K562 (cell line): Measurements from ENCODE around the gene ADNP2. TPM values are rescaled to one million over a fixed set of nuclear protein-coding genes. Genes with fewer than 3 reads are reported as not detected.

Experiments
- ATAC-seq: fragments of 200-7000 bp; cut with Tn5 transposase; 3 replicates; pipeline ENCODE4 v1.9.1; 2020; ENCODE audit warnings: moderate library complexity
- BruUV-seq: library from RNA; stranded (reverse); fragments of 400-500 nt; replicated peaks from 2 replicates; lab custom pipeline; 2021; lab: Mats Ljungman, UMichigan
- CTCF ChIA-PET: fragments of 300-600 bp; formaldehyde crosslinking; extraction: SDS; loops from one replicate; lab custom pipeline; 2021; ENCODE audit warnings: low intra/inter-chr PET ratio; lab: Yijun Ruan, JAX
- POLR2A ChIA-PET: fragments of 300-600, 350-650 bp; sonication (Branson Sonifier 250); formaldehyde crosslinking; extraction: SDS; loops from one replicate; lab custom pipeline; 2021; ENCODE audit warnings: antibody characterized with exemption, inconsistent platforms; lab: Yijun Ruan, JAX
- DNase-seq, 4 experiments: peaks; one replicate each; pipeline versions ENCODE4 v3.0.0 to v3.0.0-alpha.2; 2011 to 2018; ENCODE audit warnings: low spot score in 3 of 4, mixed read lengths in 3 of 4; ENCODE audit errors: extremely low read depth in 1 of 4
- FAIRE-seq: peaks from 2 replicates; lab custom pipeline; 2011; peaks lifted over from hg19 to GRCh38; lab: Jason Lieb, UNC
- H2AFZ ChIP-seq: 2 replicates; pipeline ENCODE4 v1.6.0; 2011; ENCODE audit warnings: low read depth, low read length, control low read depth, inconsistent platforms
- H3K27ac ChIP-seq: fragments of 200-600 bp; 3 replicates; pipeline ENCODE4 v1.8.0; 2011; ENCODE audit warnings: low read depth, mild to moderate bottlenecking, control low read depth, inconsistent platforms, low read length, moderate library complexity, mixed read lengths; ENCODE audit errors: extremely low read depth
- H3K27me3 ChIP-seq, 2 experiments: fragments of 300-600 bp in 1 of 2; 2 replicates in 1 of 2; 3 replicates in 1 of 2; pipeline versions ENCODE4 v1.6.0 to v1.8.0; 2011; ENCODE audit warnings: inconsistent platforms in 2 of 2, low read length in 2 of 2, mild to moderate bottlenecking in 1 of 2, mixed read lengths in 1 of 2, moderate library complexity in 1 of 2; ENCODE audit not compliant: control insufficient read depth in 2 of 2, insufficient read depth in 2 of 2
- H3K36me3 ChIP-seq: fragments of 300-600 bp; 3 replicates; pipeline ENCODE4 v1.8.0; 2011; ENCODE audit warnings: mild to moderate bottlenecking, low read length, inconsistent platforms; ENCODE audit not compliant: control insufficient read depth, insufficient read depth
- H3K4me1 ChIP-seq, 2 experiments: fragments of 200-600 bp in 1 of 2; replicated peaks in 1 of 2; 2 replicates in 1 of 2; 3 replicates in 1 of 2; pipeline versions ENCODE4 v1.5.1 to v1.8.0; 2011; ENCODE audit warnings: inconsistent platforms in 2 of 2, low read length in 2 of 2, mild to moderate bottlenecking in 1 of 2, mixed read lengths in 1 of 2, moderate library complexity in 1 of 2; ENCODE audit not compliant: control insufficient read depth in 2 of 2, insufficient read depth in 2 of 2
- H3K4me2 ChIP-seq: 2 replicates; pipeline ENCODE4 v1.6.1; 2011; ENCODE audit warnings: low read length, control low read depth, inconsistent platforms, mixed read lengths; ENCODE audit not compliant: insufficient read depth
- H3K4me3 ChIP-seq: fragments of 200-600 bp; sonication (generic), shearing (Covaris generic); 2 replicates; pipeline ENCODE4 v1.5.1; 2016; ENCODE audit warnings: control low read depth, inconsistent platforms
- H3K79me2 ChIP-seq: fragments of 200-600 bp; 3 replicates; pipeline ENCODE4 v1.8.0; 2011; ENCODE audit warnings: low read length, inconsistent platforms; ENCODE audit not compliant: control insufficient read depth, insufficient read depth
- H3K9ac ChIP-seq, 2 experiments: 2 replicates each; pipeline versions ENCODE4 v1.6.0 to v1.6.1; 2011; ENCODE audit warnings: low read depth in 2 of 2, low read length in 2 of 2, control low read depth in 1 of 2, inconsistent platforms in 1 of 2, mild to moderate bottlenecking in 1 of 2, mixed read lengths in 1 of 2; ENCODE audit not compliant: insufficient read depth in 1 of 2
- H3K9me1 ChIP-seq: one replicate; pipeline ENCODE4 v1.6.0; 2011; ENCODE audit warnings: inconsistent platforms, mild to moderate bottlenecking, low read length, moderate library complexity; ENCODE audit not compliant: control insufficient read depth, insufficient read depth
- H3K9me3 ChIP-seq: replicated peaks from 2 replicates; pipeline ENCODE4 v1.5.1; 2011; ENCODE audit warnings: low read depth, low read length, inconsistent platforms; ENCODE audit not compliant: control insufficient read depth, insufficient read depth
- H4K20me1 ChIP-seq: replicated peaks from 2 replicates; pipeline ENCODE4 v1.6.1; 2011; ENCODE audit warnings: low read length, inconsistent platforms, mixed read lengths; ENCODE audit not compliant: control insufficient read depth, insufficient read depth
- BDP1 ChIP-seq: IDR thresholded peaks from 3 replicates; pipeline ENCODE4 v1.6.1; 2011; ENCODE audit not compliant: insufficient read length, insufficient read depth
- KLF10 ChIP-seq: fragments of 250-450 bp; sonication (Bioruptor Pico); IDR thresholded peaks from 2 replicates; pipeline ENCODE4 v1.6.1; 2021; ENCODE audit warnings: matching md5 sums
- LARP7 ChIP-seq: fragments of 450-650 bp; IDR thresholded peaks from 2 replicates; pipeline ENCODE4 v1.6.1; 2016
- RFX1 ChIP-seq: fragments of 450-650 bp; IDR thresholded peaks from 2 replicates; pipeline ENCODE4 v1.6.1; 2016; ENCODE audit warnings: mild to moderate bottlenecking, moderate library complexity
- SRSF7 ChIP-seq: fragments of 200-400 bp; formaldehyde crosslinking; optimal IDR thresholded peaks from 2 replicates; pipeline ENCODE3; 2017; ENCODE audit warnings: mild to moderate bottlenecking, low read depth, low read length
- ZNF589 ChIP-seq: fragments of 200-800 bp; sonication (Bioruptor generic); IDR thresholded peaks from 2 replicates; pipeline ENCODE4 v1.6.1; 2016; ENCODE audit warnings: low read depth, missing genetic modification characterization, missing compliant biosample characterization
- WGBS: fragments of 100-300 bp; shearing (Covaris generic); methylation state at CpG from one replicate; pipeline ENCODE4 v1.1.6; 2016; ENCODE audit warnings: low coverage, mixed read lengths; ENCODE audit not compliant: insufficient coverage; ENCODE audit errors: missing lambda C conversion rate; 5-methylcytosine and 5-hydroxymethylcytosine counted together
- in situ Hi-C: fragments of 300-500 bp; cut with MboI; formaldehyde crosslinking; loops from 4 replicates; pipeline ENCODE4 v1.15.0; 2018; ENCODE audit warnings: inconsistent platforms, mixed read lengths
- intact Hi-C: fragments of 100-400 bp; cut with micrococcal nuclease; formaldehyde crosslinking; loops from 2 replicates; pipeline ENCODE4 v1.14.2; 2022
- polyA plus RNA-seq, 8 experiments: library from polyadenylated mRNA; depleted of rRNA in 4 of 8; stranded (reverse) in 5 of 8; unstranded in 3 of 8; fragments of >200 nt; fragmentation: Nextera tagmentation in 2 of 8; fragmentation: Illumina TruSeq in 1 of 8; extraction: Ambion mirVana in 2 of 8; extraction: Trizol in 1 of 8; gene quantifications; 2 replicates each; pipeline versions ENCODE4 v1.2.1 to v1.2.3, GENCODE V29; 2011 to 2014; ENCODE audit warnings: inconsistent platforms in 1 of 8, missing spikeins in 1 of 8
- total RNA-seq, 7 experiments: library from RNA; depleted of rRNA in 6 of 7; stranded (reverse); fragments of >200 nt in 6 of 7; fragmentation: Illumina TruSeq in 2 of 7; extraction: Trizol in 2 of 7; gene quantifications; 2 replicates each; pipeline versions ENCODE4 v1.2.1 to v1.2.3, GENCODE V29; 2011 to 2021; ENCODE audit warnings: low replicate concordance in 1 of 7
- TF ChIP-seq, protein P1 (sequence below): fragments of 450-650 bp; IDR thresholded peaks from 2 replicates; pipeline ENCODE4 v1.6.1; 2016; ENCODE audit warnings: low read depth, mild to moderate bottlenecking, moderate library complexity
- TF ChIP-seq, protein P2 (sequence below), 2 experiments: fragments of 450-650 bp in 1 of 2; IDR thresholded peaks; 2 replicates each; pipeline ENCODE4 v1.6.1; 2011 to 2017; ENCODE audit warnings: low read depth in 2 of 2, antibody characterized with exemption in 1 of 2, borderline replicate concordance in 1 of 2, low read length in 1 of 2, mild to moderate bottlenecking in 1 of 2, mixed read lengths in 1 of 2; ENCODE audit not compliant: control insufficient read depth in 1 of 2

The ADNP2 gene
- total and polyA plus RNA-seq, 9 of the 15 experiments (the other 6 are each of a cell fraction or from before 2014, with no cell fraction given) = 5.8 to 24.3 (median 16.0) TPM

DNA sequence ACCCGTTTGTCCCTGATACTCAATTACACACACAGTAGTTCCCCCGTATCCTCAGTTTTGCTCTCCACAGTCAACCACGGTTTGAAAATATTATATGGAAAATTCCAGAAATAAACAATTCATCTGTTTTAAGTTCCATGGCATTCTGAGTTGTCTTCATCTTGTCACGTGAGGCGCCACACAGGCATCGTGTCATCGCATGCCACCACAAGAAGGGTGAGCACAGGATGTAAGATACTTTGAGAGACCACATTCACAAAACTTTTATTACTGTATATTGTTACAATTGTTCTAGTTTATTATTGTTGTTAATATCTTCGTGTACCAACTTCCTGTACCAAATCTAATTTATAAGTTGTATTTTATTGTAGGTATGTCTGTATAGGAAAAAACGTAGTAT lies 17.7 kb downstream of the ADNP2 start:
- peaks cover 27% of the 10 kb centered on the region for H3K36me3 ChIP-seq
- H4K20me1 ChIP-seq = no peaks in the 10 kb centered on the region; the same call in 1 of the 2 replicates
- H3K9me1 ChIP-seq = no peaks in the 10 kb centered on the region
- H3K4me3 ChIP-seq = no peak overlapping the region
- H3K9me3 ChIP-seq = no peaks in the 10 kb centered on the region
- no peak overlapping the region for H3K27ac ChIP-seq
- H3K4me2 ChIP-seq = no peak overlapping the region
- H3K9ac ChIP-seq = no peak overlapping the region
- FAIRE-seq = no peak
- no peak overlapping the region for H2AFZ ChIP-seq
- intact Hi-C loops = no loop called here
- no peaks in the 10 kb centered on the region for H3K27me3 ChIP-seq
- no peak for ATAC-seq
- BruUV-seq = no TSS peak
- TF ChIP-seq LARP7 (no peak), SRSF7 (no peak), RFX1 (no peak), KLF10 (CRISPR knock-in tag) (no peak), ZNF589 (CRISPR knock-in tag) (no peak), BDP1 (no peak)
- TF ChIP-seq, protein P1, sequence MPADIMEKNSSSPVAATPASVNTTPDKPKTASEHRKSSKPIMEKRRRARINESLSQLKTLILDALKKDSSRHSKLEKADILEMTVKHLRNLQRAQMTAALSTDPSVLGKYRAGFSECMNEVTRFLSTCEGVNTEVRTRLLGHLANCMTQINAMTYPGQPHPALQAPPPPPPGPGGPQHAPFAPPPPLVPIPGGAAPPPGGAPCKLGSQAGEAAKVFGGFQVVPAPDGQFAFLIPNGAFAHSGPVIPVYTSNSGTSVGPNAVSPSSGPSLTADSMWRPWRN = no peak
- TF ChIP-seq, protein P2, sequence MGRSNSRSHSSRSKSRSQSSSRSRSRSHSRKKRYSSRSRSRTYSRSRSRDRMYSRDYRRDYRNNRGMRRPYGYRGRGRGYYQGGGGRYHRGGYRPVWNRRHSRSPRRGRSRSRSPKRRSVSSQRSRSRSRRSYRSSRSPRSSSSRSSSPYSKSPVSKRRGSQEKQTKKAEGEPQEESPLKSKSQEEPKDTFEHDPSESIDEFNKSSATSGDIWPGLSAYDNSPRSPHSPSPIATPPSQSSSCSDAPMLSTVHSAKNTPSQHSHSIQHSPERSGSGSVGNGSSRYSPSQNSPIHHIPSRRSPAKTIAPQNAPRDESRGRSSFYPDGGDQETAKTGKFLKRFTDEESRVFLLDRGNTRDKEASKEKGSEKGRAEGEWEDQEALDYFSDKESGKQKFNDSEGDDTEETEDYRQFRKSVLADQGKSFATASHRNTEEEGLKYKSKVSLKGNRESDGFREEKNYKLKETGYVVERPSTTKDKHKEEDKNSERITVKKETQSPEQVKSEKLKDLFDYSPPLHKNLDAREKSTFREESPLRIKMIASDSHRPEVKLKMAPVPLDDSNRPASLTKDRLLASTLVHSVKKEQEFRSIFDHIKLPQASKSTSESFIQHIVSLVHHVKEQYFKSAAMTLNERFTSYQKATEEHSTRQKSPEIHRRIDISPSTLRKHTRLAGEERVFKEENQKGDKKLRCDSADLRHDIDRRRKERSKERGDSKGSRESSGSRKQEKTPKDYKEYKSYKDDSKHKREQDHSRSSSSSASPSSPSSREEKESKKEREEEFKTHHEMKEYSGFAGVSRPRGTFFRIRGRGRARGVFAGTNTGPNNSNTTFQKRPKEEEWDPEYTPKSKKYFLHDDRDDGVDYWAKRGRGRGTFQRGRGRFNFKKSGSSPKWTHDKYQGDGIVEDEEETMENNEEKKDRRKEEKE (IDR thresholded peaks at IDR 0.05; ENCODE audit: borderline replicate concordance in 1 of 2, control insufficient read depth in 1 of 2, low read depth in 2 of 2, low read length in 1 of 2) = no peak
- TF ChIP-seq, all 486 proteins: peak for 0
- in situ Hi-C loops = no loop called here
- ChIA-PET CTCF (no interaction called here), POLR2A (no interaction called here)
- no peak for DNase-seq
- WGBS = 94% methylated on average over 9 of the region's 9 CpGs
- peaks cover 75% of the 10 kb centered on the region for H3K79me2 ChIP-seq
- H3K4me1 ChIP-seq = no peaks in the 10 kb centered on the region
